H1 (cell line): ENCODE results near the gene MGRN1. TPM values are rescaled to one million over a fixed set of nuclear protein-coding genes. Genes with fewer than 3 reads are reported as not detected.

Source experiments
- BACH1 ChIP-seq: IDR thresholded peaks from 2 replicates; pipeline ENCODE4 v1.6.1; 2012; ENCODE audit warnings: low read length, improper control_type of control experiment
- BCL11A ChIP-seq, 2 experiments: IDR thresholded peaks; one replicate each; pipeline ENCODE4 v1.6.1; 2011; ENCODE audit warnings: low read depth in 2 of 2, low read length in 2 of 2, mild to moderate bottlenecking in 2 of 2
- CREB1 ChIP-seq: IDR thresholded peaks from 2 replicates; pipeline ENCODE4 v1.6.1; 2012; ENCODE audit warnings: inconsistent platforms
- EP300 ChIP-seq, 2 experiments: IDR thresholded peaks; 1 replicate in 1 of 2; 2 replicates in 1 of 2; pipeline ENCODE4 v1.6.1; 2011 to 2012; ENCODE audit warnings: low read depth in 2 of 2, low read length in 2 of 2, mild to moderate bottlenecking in 2 of 2, borderline replicate concordance in 1 of 2, inconsistent platforms in 1 of 2, moderate library complexity in 1 of 2
- EZH2 ChIP-seq: fragments of 200-600 bp; sonication (generic); IDR thresholded peaks from 2 replicates; pipeline ENCODE4 v1.7.1; 2012; ENCODE audit warnings: low read depth, mild to moderate bottlenecking, moderate library complexity, low read length, inconsistent platforms; ENCODE audit not compliant: severe bottlenecking
- GABPA ChIP-seq: IDR thresholded peaks from 2 replicates; pipeline ENCODE4 v1.6.1; 2011; ENCODE audit warnings: mild to moderate bottlenecking, low read length, moderate library complexity, borderline replicate concordance; ENCODE audit not compliant: insufficient read depth
- GTF2F1 ChIP-seq: IDR thresholded peaks from 2 replicates; pipeline ENCODE4 v1.6.1; 2012; ENCODE audit warnings: low read depth, low read length, improper control_type of control experiment, borderline replicate concordance
- PHF8 ChIP-seq: fragments of 200-600 bp; sonication (generic); conservative IDR thresholded peaks from 2 replicates; pipeline ENCODE4 v1.7.1; 2012; ENCODE audit warnings: low read depth, mild to moderate bottlenecking, inconsistent platforms, low read length, moderate library complexity
- POLR2A ChIP-seq, 2 experiments: IDR thresholded peaks; 1 replicate in 1 of 2; 2 replicates in 1 of 2; pipeline ENCODE4 v1.6.1; 2011; ENCODE audit warnings: low read depth in 2 of 2, low read length in 2 of 2, mild to moderate bottlenecking in 2 of 2; ENCODE audit errors: control extremely low read depth in 1 of 2
- RNF2 ChIP-seq: fragments of 200-900, 300-1000 bp; sonication (generic); IDR thresholded peaks from 2 replicates; pipeline ENCODE4 v1.7.1; 2016; ENCODE audit warnings: borderline replicate concordance, low read depth, mild to moderate bottlenecking, antibody characterized with exemption, low read length; ENCODE audit not compliant: poor library complexity, severe bottlenecking; ENCODE audit errors: missing control alignments
- SP1 ChIP-seq: IDR thresholded peaks from 2 replicates; pipeline ENCODE4 v1.6.1; 2011; ENCODE audit warnings: low read depth, low read length
- TAF1 ChIP-seq: IDR thresholded peaks from 2 replicates; pipeline ENCODE4 v1.6.1; 2011; ENCODE audit warnings: mild to moderate bottlenecking, low read depth, low read length
- TAF7 ChIP-seq: optimal IDR thresholded peaks from 2 replicates; pipeline ENCODE3; 2011; ENCODE audit warnings: low read depth, mild to moderate bottlenecking, inconsistent platforms, low read length, moderate library complexity, borderline replicate concordance
- TBP ChIP-seq: IDR thresholded peaks from 2 replicates; pipeline ENCODE4 v1.6.1; 2011; ENCODE audit warnings: low read depth, low read length, improper control_type of control experiment
- YY1 ChIP-seq: IDR thresholded peaks from 2 replicates; pipeline ENCODE4 v1.6.1; 2011; ENCODE audit warnings: low read depth, mild to moderate bottlenecking, low read length
- polyA plus RNA-seq, 7 experiments: library from polyadenylated mRNA; depleted of rRNA in 3 of 7; stranded (reverse) in 5 of 7; unstranded in 2 of 7; fragments of >200 nt in 5 of 7; fragments of 200-250 nt in 2 of 7; gene quantifications; 1 replicate in 5 of 7; 2 replicates in 1 of 7; 4 replicates in 1 of 7; pipeline versions ENCODE4 v1.2.1 to v1.2.3, GENCODE V29; 2011 to 2013; ENCODE audit warnings: missing spikeins in 2 of 7, mixed read lengths in 2 of 7
- total RNA-seq: library from RNA; stranded (reverse); fragmentation: NEBNext Ultra II Directional; extraction: Animal tissue kit (Norgen Biotek cat#: 25700); gene quantifications from 2 replicates; pipeline ENCODE4 v1.2.1, GENCODE V29; 2021
- TF ChIP-seq, protein P1 (sequence below): IDR thresholded peaks from 2 replicates; pipeline ENCODE4 v1.6.1; 2012; ENCODE audit warnings: low read length, inconsistent platforms
- TF ChIP-seq, protein P2 (sequence below), 3 experiments: IDR thresholded peaks; 1 replicate in 2 of 3; 2 replicates in 1 of 3; pipeline versions ENCODE4 v1.5.1 to v1.6.1; 2011; ENCODE audit warnings: low read length in 3 of 3, mild to moderate bottlenecking in 3 of 3, inconsistent platforms in 2 of 3, low read depth in 1 of 3, moderate library complexity in 1 of 3; ENCODE audit not compliant: insufficient read depth in 1 of 3; ENCODE audit errors: control extremely low read depth in 1 of 3

Gene MGRN1
- total and polyA plus RNA-seq, 2 of the 8 experiments (the other 6 are each of a cell fraction or from before 2014, with no cell fraction given), result 15.0 to 82.3 TPM

DNA sequence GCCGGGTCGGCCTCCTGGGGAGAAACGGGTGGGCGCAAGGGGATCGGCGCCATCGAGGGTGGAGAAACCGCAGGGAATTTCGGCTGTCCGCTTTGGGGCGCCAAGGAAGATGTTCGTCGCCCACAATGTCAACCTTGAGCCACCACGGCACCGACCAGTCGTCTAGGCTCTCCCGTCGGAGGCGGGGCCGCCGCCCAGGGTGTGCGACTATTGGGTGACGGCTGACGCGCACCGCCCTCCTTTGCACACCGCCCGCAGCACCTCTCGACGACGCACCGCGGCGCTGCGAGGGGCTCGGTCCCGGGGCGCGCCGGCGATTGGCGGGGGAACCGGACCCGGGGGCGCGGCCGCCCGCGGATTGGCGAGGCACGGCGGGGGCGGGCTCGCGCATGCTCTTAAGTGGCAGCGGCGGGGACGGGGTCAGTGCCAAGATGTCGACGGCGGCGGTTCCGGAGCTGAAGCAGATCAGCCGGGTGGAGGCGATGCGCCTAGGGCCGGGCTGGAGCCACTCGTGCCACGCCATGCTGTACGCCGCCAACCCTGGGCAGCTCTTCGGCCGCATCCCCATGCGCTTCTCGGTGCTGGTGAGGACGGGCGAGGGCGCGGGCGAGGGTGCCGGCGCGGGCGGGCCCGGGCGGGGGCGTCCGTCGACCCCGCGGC, 68.8 kb downstream of the MGRN1 start, which contains the start of gene NUDT16L1 (continued):
- TF ChIP-seq, protein P1, sequence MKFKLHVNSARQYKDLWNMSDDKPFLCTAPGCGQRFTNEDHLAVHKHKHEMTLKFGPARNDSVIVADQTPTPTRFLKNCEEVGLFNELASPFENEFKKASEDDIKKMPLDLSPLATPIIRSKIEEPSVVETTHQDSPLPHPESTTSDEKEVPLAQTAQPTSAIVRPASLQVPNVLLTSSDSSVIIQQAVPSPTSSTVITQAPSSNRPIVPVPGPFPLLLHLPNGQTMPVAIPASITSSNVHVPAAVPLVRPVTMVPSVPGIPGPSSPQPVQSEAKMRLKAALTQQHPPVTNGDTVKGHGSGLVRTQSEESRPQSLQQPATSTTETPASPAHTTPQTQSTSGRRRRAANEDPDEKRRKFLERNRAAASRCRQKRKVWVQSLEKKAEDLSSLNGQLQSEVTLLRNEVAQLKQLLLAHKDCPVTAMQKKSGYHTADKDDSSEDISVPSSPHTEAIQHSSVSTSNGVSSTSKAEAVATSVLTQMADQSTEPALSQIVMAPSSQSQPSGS, result no peak
- TF ChIP-seq YY1, result peak; percentile 50; the same call in 1 of the 2 replicates
- no peak; the same call in 1 of the 2 replicates for TF ChIP-seq CREB1
- TF ChIP-seq TBP, result peak; percentile 89; the same call in 1 of the 2 replicates
- TF ChIP-seq GTF2F1, result no peak
- TF ChIP-seq PHF8, result peak; percentile 88
- TF ChIP-seq GABPA, result no peak
- TF ChIP-seq SP1, result peak; percentile 60; the same call in 1 of the 2 replicates
- TF ChIP-seq RNF2, result no peak
- TF ChIP-seq TAF7, result peak; percentile 76
- no peak for TF ChIP-seq EZH2
- TF ChIP-seq BCL11A (IDR thresholded peaks at IDR 0.05; ENCODE audit: low read depth in 2 of 2, low read length in 2 of 2), result no peak
- no peak for TF ChIP-seq EP300 (IDR thresholded peaks at IDR 0.05; ENCODE audit: borderline replicate concordance in 1 of 2, low read depth in 2 of 2, low read length in 2 of 2)
- TF ChIP-seq, protein P2, sequence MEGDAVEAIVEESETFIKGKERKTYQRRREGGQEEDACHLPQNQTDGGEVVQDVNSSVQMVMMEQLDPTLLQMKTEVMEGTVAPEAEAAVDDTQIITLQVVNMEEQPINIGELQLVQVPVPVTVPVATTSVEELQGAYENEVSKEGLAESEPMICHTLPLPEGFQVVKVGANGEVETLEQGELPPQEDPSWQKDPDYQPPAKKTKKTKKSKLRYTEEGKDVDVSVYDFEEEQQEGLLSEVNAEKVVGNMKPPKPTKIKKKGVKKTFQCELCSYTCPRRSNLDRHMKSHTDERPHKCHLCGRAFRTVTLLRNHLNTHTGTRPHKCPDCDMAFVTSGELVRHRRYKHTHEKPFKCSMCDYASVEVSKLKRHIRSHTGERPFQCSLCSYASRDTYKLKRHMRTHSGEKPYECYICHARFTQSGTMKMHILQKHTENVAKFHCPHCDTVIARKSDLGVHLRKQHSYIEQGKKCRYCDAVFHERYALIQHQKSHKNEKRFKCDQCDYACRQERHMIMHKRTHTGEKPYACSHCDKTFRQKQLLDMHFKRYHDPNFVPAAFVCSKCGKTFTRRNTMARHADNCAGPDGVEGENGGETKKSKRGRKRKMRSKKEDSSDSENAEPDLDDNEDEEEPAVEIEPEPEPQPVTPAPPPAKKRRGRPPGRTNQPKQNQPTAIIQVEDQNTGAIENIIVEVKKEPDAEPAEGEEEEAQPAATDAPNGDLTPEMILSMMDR (IDR thresholded peaks at IDR 0.05; ENCODE audit: control extremely low read depth in 1 of 3, insufficient read depth in 1 of 3, low read depth in 1 of 3, low read length in 3 of 3), result peak in 2 of 3 experiments; percentile 23 to 24; a peak in 2 of 4 replicates
- peak; percentile 82 for TF ChIP-seq TAF1
- TF ChIP-seq BACH1, result no peak
- peak in 1 of 2 experiments; percentile 80; a peak in 2 of 3 replicates for TF ChIP-seq POLR2A (IDR thresholded peaks at IDR 0.05; ENCODE audit: control extremely low read depth in 1 of 2, low read depth in 2 of 2, low read length in 2 of 2)
